ENCODE data around the gene EPHA10. TPM values are rescaled to one million over a fixed set of nuclear protein-coding genes. Genes with fewer than 3 reads are reported as not detected.

The EPHA10 gene
- total RNA-seq, 2 experiments from 2014 or later, result not detected

DNA sequence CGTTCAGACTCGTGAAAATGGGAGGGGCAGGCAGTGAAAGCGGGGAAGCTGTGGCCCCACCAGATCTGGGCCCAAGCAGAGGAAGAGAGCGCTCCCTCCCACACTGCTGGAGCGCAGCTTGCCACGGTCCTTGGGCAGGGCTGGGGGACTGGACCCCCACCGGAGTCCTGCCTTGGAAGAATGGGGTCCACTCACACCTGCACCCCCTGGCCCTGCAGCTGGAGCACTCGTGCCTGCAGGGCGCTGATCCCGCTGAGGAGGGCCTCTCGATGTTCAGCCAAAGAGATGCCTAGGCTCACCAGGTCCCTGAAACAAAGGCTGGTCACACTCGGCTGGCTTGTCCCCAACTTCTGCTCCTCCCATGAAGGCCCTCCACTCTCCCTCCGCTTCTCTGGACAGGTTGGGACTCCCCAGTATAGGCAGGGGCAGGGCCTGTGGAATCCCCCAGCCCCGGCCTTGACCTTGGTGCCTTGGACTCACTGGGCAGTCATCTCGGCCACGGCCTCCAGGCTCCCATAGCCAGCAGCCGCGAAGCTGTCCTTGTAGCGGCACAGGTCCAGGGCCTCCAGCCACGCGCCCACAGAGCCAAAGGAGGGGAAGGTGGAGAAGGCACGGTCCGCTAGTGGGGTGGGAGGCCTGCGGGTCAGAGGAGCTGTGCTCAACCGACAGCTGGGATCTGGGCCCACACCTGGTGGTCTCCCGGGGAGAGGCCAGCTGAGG lies 46.6 kb downstream of the EPHA10 start:
- no peak for DNase-seq
- Mint-ChIP-seq H3K9me3 (ENCODE audit: insufficient read depth) (no peaks in the 10 kb centered on the region), H3K27ac (no peak overlapping the region), H3K36me3 (ENCODE audit: low read depth) (no peaks in the 10 kb centered on the region), H3K4me1 (ENCODE audit: low read depth) (no peaks in the 10 kb centered on the region), H3K27me3 (ENCODE audit: low read depth) (peaks cover 2% of the 10 kb centered on the region), H3K4me3 (no peak overlapping the region)
- no peak for ATAC-seq
- POLR2A ChIA-PET, result no interaction called here
- CTCF ChIA-PET, result no interaction called here

DNA sequence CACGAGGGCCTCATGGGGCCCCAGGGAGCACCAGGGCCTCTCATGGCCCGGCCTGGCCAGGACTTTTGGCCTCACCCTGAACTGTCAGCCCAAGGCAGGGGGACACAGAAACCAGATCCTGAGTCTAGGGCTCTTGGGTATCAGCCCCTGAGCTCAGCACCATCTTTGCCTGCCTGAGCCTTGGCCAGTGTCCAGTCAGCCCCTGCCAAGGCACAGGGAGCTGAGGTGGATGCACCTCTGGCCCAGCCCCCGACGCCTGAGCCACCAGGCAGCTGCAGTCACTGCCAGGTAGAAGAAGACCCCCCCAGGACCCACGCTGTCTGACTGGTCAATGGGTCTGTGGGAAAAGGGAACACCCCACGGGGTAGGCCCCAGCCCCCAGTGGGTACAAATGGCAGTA lies 47.3 kb downstream of the EPHA10 start:
- no peaks in the 10 kb centered on the region for H3K9me3 Mint-ChIP-seq (ENCODE audit: insufficient read depth)
- peaks cover 2% of the 10 kb centered on the region for H3K27me3 Mint-ChIP-seq (ENCODE audit: low read depth)
- H3K27ac Mint-ChIP-seq, result no peak overlapping the region
- DNase-seq (no peak), ATAC-seq (no peak)
- no peaks in the 10 kb centered on the region for H3K36me3 Mint-ChIP-seq (ENCODE audit: low read depth)
- no peaks in the 10 kb centered on the region for H3K4me1 Mint-ChIP-seq (ENCODE audit: low read depth)
- ChIA-PET CTCF (no interaction called here), POLR2A (no interaction called here)
- no peak overlapping the region for H3K4me3 Mint-ChIP-seq

DNA sequence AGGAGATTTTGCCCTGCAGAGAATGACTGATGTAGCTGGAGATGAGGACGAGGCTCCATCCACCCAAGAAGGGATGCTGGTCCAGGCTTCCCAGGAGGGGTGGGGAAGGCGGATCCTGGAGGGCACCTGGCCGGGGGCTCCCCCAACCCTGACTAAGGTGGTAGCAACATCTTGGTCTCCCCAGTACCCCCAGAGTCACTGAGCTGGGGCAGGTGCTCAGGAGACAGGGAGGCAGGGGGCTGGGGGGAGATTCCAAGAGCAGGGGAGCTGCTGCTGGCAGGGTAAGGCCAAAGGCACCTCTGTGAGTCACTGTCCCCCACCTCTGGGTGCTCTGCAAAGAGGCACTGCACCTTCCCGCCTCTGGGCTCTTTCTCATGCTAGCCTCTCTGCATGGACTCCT lies 48.6 kb downstream of the EPHA10 start:
- H3K27ac Mint-ChIP-seq, result no peak overlapping the region
- CTCF ChIA-PET, result interaction anchor here (0.5 kb wide), 1 partner anchor 274 kb away, joined by 3 read pairs; no protein-coding TSS in a partner anchor
- ATAC-seq (no peak), DNase-seq (no peak)
- POLR2A ChIA-PET, result interaction anchor here (1.1 kb wide), 1 partner anchor 22 kb away, joined by 3 read pairs; no protein-coding TSS in a partner anchor
- H3K4me3 Mint-ChIP-seq, result no peak overlapping the region
- H3K9me3 Mint-ChIP-seq (ENCODE audit: insufficient read depth), result no peaks in the 10 kb centered on the region
- H3K4me1 Mint-ChIP-seq (ENCODE audit: low read depth), result no peaks in the 10 kb centered on the region
- peaks cover 3% of the 10 kb centered on the region for H3K36me3 Mint-ChIP-seq (ENCODE audit: low read depth)
- peaks cover 2% of the 10 kb centered on the region for H3K27me3 Mint-ChIP-seq (ENCODE audit: low read depth)

DNA sequence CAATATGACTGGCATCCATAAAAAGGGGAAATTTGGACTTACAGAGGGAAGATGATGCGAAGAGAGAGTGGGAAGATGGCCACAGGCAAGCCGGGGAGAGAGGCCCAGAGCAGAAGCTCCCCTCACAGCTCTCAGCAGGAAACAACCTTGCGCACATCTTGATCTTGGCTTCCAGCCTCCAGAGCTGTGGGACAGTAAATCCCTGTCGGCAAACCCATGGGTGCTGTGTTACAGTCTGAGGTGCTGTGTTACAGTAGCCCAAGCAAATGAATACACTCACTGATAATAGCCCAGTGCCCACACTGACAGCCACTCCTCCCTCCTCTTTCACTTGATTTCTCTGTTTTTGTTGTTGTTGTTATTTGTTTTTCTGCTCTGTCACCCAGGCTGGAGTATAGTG lies 50.2 kb downstream of the EPHA10 start:
- ChIA-PET CTCF (interaction anchor here (1.5 kb wide), 1 partner anchor 145 kb away, joined by 3 read pairs; the partner anchor contains the start of gene MTF1), POLR2A (interaction anchor here (0.7 kb wide), 1 partner anchor 1602 kb away, joined by 3 read pairs; no protein-coding TSS in a partner anchor)
- DNase-seq (no peak), ATAC-seq (no peak)
- Mint-ChIP-seq H3K36me3 (ENCODE audit: low read depth) (peaks cover 10% of the 10 kb centered on the region), H3K27ac (no peak overlapping the region), H3K27me3 (ENCODE audit: low read depth) (peaks cover 2% of the 10 kb centered on the region), H3K4me1 (ENCODE audit: low read depth) (no peaks in the 10 kb centered on the region), H3K4me3 (no peak overlapping the region), H3K9me3 (ENCODE audit: insufficient read depth) (no peaks in the 10 kb centered on the region)

DNA sequence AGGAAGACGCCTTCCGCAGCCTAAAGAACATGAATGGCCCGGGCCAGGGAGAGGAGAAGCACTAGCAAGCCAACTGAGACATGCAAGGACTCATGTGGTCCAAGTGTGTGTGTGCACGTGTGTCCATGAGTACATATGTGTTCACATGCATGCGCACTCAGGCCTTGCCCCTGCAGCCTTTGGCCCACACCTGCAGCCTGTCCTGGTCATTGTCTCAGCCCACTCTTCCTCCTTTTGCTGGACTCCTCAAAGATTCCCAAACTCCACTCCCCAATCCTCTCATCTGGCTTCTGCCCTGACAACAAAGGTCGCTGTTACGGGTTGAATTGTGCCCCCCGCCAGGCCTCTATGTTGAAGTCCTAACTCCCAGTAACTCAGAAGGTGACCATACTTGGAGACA lies 50.7 kb downstream of the EPHA10 start:
- H3K9me3 Mint-ChIP-seq (ENCODE audit: insufficient read depth), result no peaks in the 10 kb centered on the region
- ATAC-seq (no peak), DNase-seq (no peak)
- H3K4me1 Mint-ChIP-seq (ENCODE audit: low read depth), result no peaks in the 10 kb centered on the region
- no peak overlapping the region for H3K4me3 Mint-ChIP-seq
- peaks cover 2% of the 10 kb centered on the region for H3K27me3 Mint-ChIP-seq (ENCODE audit: low read depth)
- no peak overlapping the region for H3K27ac Mint-ChIP-seq
- ChIA-PET POLR2A (no interaction called here), CTCF (interaction anchor here (1.5 kb wide), 1 partner anchor 145 kb away, joined by 3 read pairs; the partner anchor contains the start of gene MTF1)
- H3K36me3 Mint-ChIP-seq (ENCODE audit: low read depth), result peaks cover 15% of the 10 kb centered on the region

DNA sequence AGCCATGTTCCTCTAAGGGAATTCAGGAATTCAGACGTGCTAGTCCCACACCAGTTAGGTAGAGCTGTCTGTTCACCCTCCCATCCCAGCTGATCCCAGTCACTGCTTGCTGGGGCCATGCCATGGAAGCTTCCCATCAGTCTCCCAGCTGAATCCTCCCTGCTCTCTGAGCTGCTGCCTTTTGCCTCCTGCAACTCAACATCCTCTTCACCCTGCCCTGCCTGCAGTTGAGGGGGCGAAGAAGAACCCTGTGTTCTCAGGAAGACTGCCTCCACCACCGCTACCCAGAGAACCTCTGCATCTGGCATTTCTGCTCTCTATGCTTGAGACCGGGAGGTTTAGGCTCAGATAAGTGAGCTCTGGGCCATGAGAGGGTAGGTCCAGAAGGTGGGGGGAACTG lies 56.4 kb downstream of the EPHA10 start:
- POLR2A ChIA-PET, result interaction anchor here (0.6 kb wide), 1 partner anchor 20 kb away, joined by 3 read pairs; no protein-coding TSS in a partner anchor
- Mint-ChIP-seq H3K36me3 (ENCODE audit: low read depth) (peaks cover 61% of the 10 kb centered on the region), H3K27ac (no peak overlapping the region), H3K4me3 (no peak overlapping the region), H3K27me3 (ENCODE audit: low read depth) (no peaks in the 10 kb centered on the region), H3K4me1 (ENCODE audit: low read depth) (peaks cover 3% of the 10 kb centered on the region), H3K9me3 (ENCODE audit: insufficient read depth) (no peaks in the 10 kb centered on the region)
- no peak for DNase-seq
- CTCF ChIA-PET, result interaction anchor here (1.1 kb wide), 1 partner anchor 152 kb away, joined by 3 read pairs; no protein-coding TSS in a partner anchor
- no peak for ATAC-seq

DNA sequence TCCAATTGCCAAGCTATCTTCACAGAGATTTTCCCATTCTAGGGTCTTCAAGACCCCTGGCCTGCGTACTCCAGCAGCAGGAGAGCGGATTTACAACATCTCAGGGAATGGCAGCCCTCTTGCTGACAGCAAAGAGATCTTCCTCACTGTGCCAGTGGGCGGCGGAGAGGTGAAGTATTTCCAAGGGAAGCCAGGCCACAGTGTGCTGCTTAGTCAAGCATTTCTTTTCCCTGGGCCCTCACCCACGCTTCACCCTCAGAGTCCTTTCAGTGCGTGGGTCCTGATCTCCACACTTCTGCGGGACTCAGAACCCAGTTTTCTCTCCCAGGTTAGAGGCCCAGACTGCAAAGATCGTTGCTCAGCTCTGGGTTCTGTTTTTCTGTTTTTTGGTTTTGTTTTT lies 59.5 kb downstream of the EPHA10 start:
- H3K27ac Mint-ChIP-seq, result no peak overlapping the region
- CTCF ChIA-PET, result no interaction called here
- peaks cover 3% of the 10 kb centered on the region for H3K4me1 Mint-ChIP-seq (ENCODE audit: low read depth)
- no peaks in the 10 kb centered on the region for H3K27me3 Mint-ChIP-seq (ENCODE audit: low read depth)
- ATAC-seq, result no peak
- no peaks in the 10 kb centered on the region for H3K9me3 Mint-ChIP-seq (ENCODE audit: insufficient read depth)
- no peak for DNase-seq
- H3K4me3 Mint-ChIP-seq, result no peak overlapping the region
- POLR2A ChIA-PET, result interaction anchor here (0.6 kb wide), 1 partner anchor 13 kb away, joined by 3 read pairs; no protein-coding TSS in a partner anchor
- H3K36me3 Mint-ChIP-seq (ENCODE audit: low read depth), result peaks cover 83% of the 10 kb centered on the region

DNA sequence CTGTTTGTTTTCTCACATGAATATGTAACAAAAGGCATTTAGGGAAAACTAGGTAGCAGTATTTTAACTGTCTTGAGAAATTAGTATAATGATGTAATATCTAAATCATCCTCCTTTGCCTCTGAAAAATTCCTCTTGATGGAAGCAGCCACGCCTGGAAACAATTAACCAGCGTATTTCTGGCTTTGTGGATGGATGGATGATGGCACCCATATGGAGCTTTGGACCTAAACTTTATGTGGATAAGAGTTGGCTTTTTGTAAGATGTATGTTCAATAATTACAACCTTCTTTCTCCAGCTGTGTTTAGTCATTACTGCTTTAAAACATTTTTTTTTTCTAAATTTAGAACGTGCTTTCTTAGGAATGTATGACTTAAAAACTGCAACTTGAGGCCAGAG lies 60.0 kb downstream of the EPHA10 start:
- ATAC-seq, result no peak
- H3K4me1 Mint-ChIP-seq (ENCODE audit: low read depth), result peaks cover 3% of the 10 kb centered on the region
- H3K9me3 Mint-ChIP-seq (ENCODE audit: insufficient read depth), result no peaks in the 10 kb centered on the region
- ChIA-PET CTCF (no interaction called here), POLR2A (interaction anchor here (0.6 kb wide), 1 partner anchor 12 kb away, joined by 3 read pairs; no protein-coding TSS in a partner anchor)
- H3K27me3 Mint-ChIP-seq (ENCODE audit: low read depth), result no peaks in the 10 kb centered on the region
- no peak for DNase-seq
- no peak overlapping the region for H3K27ac Mint-ChIP-seq
- no peak overlapping the region for H3K4me3 Mint-ChIP-seq
- H3K36me3 Mint-ChIP-seq (ENCODE audit: low read depth), result peaks cover 83% of the 10 kb centered on the region

DNA sequence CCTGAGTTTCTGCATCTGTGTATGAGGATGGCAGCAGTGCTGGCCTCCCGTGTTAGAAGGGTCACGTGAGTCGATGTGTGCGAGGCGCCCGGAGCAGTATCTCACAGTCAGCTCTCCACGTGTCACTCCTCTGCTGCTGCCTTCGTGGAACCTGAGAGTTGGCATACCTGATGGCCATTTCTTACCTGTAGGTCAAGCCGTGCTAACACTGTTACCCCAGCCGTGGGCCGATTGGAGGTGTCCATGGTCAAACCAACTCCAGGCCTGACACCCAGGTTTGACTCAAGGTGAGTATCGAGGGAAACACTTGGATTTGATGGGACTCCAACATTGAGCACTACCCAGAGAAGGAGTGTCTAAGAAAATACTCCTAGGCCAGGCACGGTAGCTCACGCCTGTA lies 61.9 kb downstream of the EPHA10 start:
- peaks cover 77% of the 10 kb centered on the region for H3K36me3 Mint-ChIP-seq (ENCODE audit: low read depth)
- CTCF ChIA-PET, result no interaction called here
- POLR2A ChIA-PET, result interaction anchor here (0.5 kb wide), 1 partner anchor 182 kb away, joined by 3 read pairs; no protein-coding TSS in a partner anchor

DNA sequence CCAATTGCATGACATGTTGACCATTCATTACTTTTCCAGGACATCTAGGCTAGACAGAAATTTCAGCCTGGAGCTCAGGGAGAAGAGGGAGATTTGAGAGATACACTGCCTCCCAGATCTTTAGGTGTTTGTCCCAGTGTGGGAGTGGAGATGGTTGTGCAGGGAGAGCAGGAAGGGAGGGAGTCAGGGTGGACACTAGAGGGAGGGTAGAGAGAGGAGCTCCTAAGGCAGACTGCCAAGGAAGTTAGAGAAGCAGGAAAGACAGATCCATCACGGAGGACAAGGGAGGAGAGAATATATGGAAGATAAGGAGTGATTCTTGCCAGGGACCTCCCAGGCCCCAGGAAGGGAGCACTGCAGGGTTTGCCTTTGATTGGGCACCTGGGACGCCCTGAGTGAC lies 63.9 kb downstream of the EPHA10 start:
- H3K4me3 Mint-ChIP-seq, result no peak overlapping the region
- peaks cover 15% of the 10 kb centered on the region for H3K4me1 Mint-ChIP-seq (ENCODE audit: low read depth)
- no peaks in the 10 kb centered on the region for H3K27me3 Mint-ChIP-seq (ENCODE audit: low read depth)
- no peak overlapping the region for H3K27ac Mint-ChIP-seq
- ChIA-PET POLR2A (interaction anchor here (1.0 kb wide), 1 partner anchor 186 kb away, joined by 3 read pairs; the partner anchor contains the start of gene MEAF6), CTCF (interaction anchor here (1.2 kb wide), 2 partner anchors 9 to 139 kb away, joined by 3 read pairs; no protein-coding TSS in a partner anchor)
- no peaks in the 10 kb centered on the region for H3K9me3 Mint-ChIP-seq (ENCODE audit: insufficient read depth)
- H3K36me3 Mint-ChIP-seq (ENCODE audit: low read depth), result peaks cover 75% of the 10 kb centered on the region
- ATAC-seq, result no peak
- DNase-seq, result no peak

More for the DNA sequence above, 61.9 kb downstream of the EPHA10 start:
- H3K27me3 Mint-ChIP-seq (ENCODE audit: low read depth), result no peaks in the 10 kb centered on the region
- H3K27ac Mint-ChIP-seq, result no peak overlapping the region
- DNase-seq (no peak), ATAC-seq (no peak)
- H3K4me1 Mint-ChIP-seq (ENCODE audit: low read depth), result peaks cover 6% of the 10 kb centered on the region
- H3K9me3 Mint-ChIP-seq (ENCODE audit: insufficient read depth), result no peaks in the 10 kb centered on the region
- no peak overlapping the region for H3K4me3 Mint-ChIP-seq

DNA sequence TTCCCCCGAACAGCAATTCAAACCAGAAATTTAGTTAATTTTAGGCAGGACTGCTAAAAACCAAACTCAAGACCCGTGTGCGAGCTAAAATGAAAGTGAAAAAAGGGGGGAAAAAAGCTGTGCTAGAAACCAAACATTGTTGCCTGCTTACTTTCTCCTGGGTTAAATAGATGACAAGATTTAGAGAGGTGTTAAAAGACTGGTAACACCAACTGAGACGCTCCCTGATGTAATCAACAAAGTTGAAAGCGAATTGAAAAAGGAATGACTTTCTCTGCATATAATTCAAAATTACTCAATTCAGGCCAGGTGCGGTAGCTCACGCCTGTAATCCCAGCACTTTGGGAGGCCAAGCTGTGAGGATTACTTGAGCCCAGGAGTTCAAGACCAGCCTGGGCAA lies 65.8 kb downstream of the EPHA10 start:
- ChIA-PET POLR2A (no interaction called here), CTCF (no interaction called here)
- DNase-seq (no peak), ATAC-seq (no peak)
- Mint-ChIP-seq H3K9me3 (ENCODE audit: insufficient read depth) (no peaks in the 10 kb centered on the region), H3K36me3 (ENCODE audit: low read depth) (peaks cover 79% of the 10 kb centered on the region), H3K27me3 (ENCODE audit: low read depth) (no peaks in the 10 kb centered on the region), H3K4me3 (no peak overlapping the region), H3K27ac (no peak overlapping the region), H3K4me1 (ENCODE audit: low read depth) (peaks cover 28% of the 10 kb centered on the region)

DNA sequence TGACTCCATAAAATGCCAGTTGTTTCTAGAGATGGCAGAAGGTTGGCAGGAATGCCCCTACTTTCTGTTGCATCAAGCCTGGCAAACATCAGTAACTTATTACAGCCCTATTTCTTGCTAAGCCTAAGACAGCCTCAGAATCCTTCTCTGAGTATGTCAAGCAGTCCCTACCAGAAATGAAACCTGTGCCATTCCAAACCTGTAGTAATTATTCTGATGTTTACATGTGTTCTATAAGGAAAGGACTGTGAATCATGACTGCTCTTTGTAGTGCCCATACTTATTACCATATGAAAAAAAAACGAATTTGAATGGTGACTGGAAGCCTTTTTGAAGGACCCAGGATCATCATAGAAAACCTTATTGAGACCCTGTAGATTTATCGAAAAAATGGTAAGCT lies 67.2 kb downstream of the EPHA10 start:
- DNase-seq (no peak), ATAC-seq (no peak)
- Mint-ChIP-seq H3K4me1 (ENCODE audit: low read depth) (peaks cover 29% of the 10 kb centered on the region), H3K27me3 (ENCODE audit: low read depth) (no peaks in the 10 kb centered on the region), H3K27ac (no peak overlapping the region), H3K9me3 (ENCODE audit: insufficient read depth) (no peaks in the 10 kb centered on the region), H3K36me3 (ENCODE audit: low read depth) (peaks cover 71% of the 10 kb centered on the region), H3K4me3 (no peak overlapping the region)
- CTCF ChIA-PET, result no interaction called here
- POLR2A ChIA-PET, result interaction anchor here (0.7 kb wide), 1 partner anchor 579 kb away, joined by 3 read pairs; no protein-coding TSS in a partner anchor

All from activated CD8-positive, alpha-beta T cell treated with anti-CD3 and anti-CD28 coated beads, Interleukin-2, amount 10 ng/mL, durations not matched to agents 7 days and 5 days (primary cell).